Measurements from ENCODE around the gene VTI1B.
"Not testable (repeated sequence)": the region's sequence is repeated elsewhere in the genome, so short reads cannot be mapped to it uniquely, and the experiment has no call there.

Gene VTI1B

GRCh38 chr14:67630938-67631337 lies 43.5 kb downstream of the VTI1B start:
- no peak for DNase-seq (ENCODE audit: low read depth in 1 of 2, low spot score in 1 of 2)

- no peak for DNase-seq (ENCODE audit: low read depth in 1 of 2, low spot score in 1 of 2)
Observed at GRCh38 chr14:67630186-67630585, 44.2 kb downstream of the VTI1B start.

- DNase-seq (ENCODE audit: low read depth in 1 of 2, low spot score in 1 of 2) = no peak
Observed at GRCh38 chr14:67627519-67627918, 46.9 kb downstream of the VTI1B start.

GRCh38 chr14:67626131-67626530 lies 48.3 kb downstream of the VTI1B start:
- DNase-seq (ENCODE audit: low read depth in 1 of 2, low spot score in 1 of 2) = not testable (repeated sequence)

GRCh38 chr14:67623114-67623513 lies 51.3 kb downstream of the VTI1B start:
- no peak for DNase-seq (ENCODE audit: low read depth in 1 of 2, low spot score in 1 of 2)

GRCh38 chr14:67622675-67623074 lies 51.8 kb downstream of the VTI1B start:
- DNase-seq (ENCODE audit: low read depth in 1 of 2, low spot score in 1 of 2) = no peak

GRCh38 chr14:67620217-67620785 lies 54.1 kb downstream of the VTI1B start:
- no peak for DNase-seq (ENCODE audit: low read depth in 1 of 2, low spot score in 1 of 2)

GRCh38 chr14:67619446-67620216 lies 54.8 kb downstream of the VTI1B start, which contains the start of gene ARG2:
Gene ARG2 (plus strand): TSS chr14:67619920. CDS start chr14:67619978, 58 bp downstream.
- peak; percentile 94 to 95 for DNase-seq (ENCODE audit: low read depth in 1 of 2, low spot score in 1 of 2)

GRCh38 chr14:67618617-67619063 lies 55.8 kb downstream of the VTI1B start:
- DNase-seq (ENCODE audit: low read depth in 1 of 2, low spot score in 1 of 2) = no peak

- no peak for DNase-seq (ENCODE audit: low read depth in 1 of 2, low spot score in 1 of 2)
Observed at GRCh38 chr14:67610491-67610890, 63.9 kb downstream of the VTI1B start.

- DNase-seq (ENCODE audit: low read depth in 1 of 2, low spot score in 1 of 2) = no peak
Observed at GRCh38 chr14:67609642-67610310, 64.7 kb downstream of the VTI1B start.

- DNase-seq (ENCODE audit: low read depth in 1 of 2, low spot score in 1 of 2) = no peak
Observed at GRCh38 chr14:67607646-67608045, 66.8 kb downstream of the VTI1B start.

GRCh38 chr14:67602995-67603545 lies 71.4 kb downstream of the VTI1B start:
- no peak for DNase-seq (ENCODE audit: low read depth in 1 of 2, low spot score in 1 of 2)

GRCh38 chr14:67602076-67602475 lies 72.4 kb downstream of the VTI1B start:
- DNase-seq (ENCODE audit: low read depth in 1 of 2, low spot score in 1 of 2) = no peak

- not testable (repeated sequence) for DNase-seq (ENCODE audit: low read depth in 1 of 2, low spot score in 1 of 2)
Observed at GRCh38 chr14:67600562-67600974, 73.9 kb downstream of the VTI1B start.

- DNase-seq (ENCODE audit: low read depth in 1 of 2, low spot score in 1 of 2) = peak; percentile 90 to 91
Observed at GRCh38 chr14:67599698-67600561, 74.5 kb downstream of the VTI1B start, which contains the start of gene PIGH. Gene PIGH (minus strand): TSS chr14:67600268. CDS start chr14:67600203, 65 bp downstream.
